Erythroblast (primary cell): ENCODE results near the gene B3GNT3.

Experiments used
- GATA1 ChIP-seq: IDR thresholded peaks from 2 replicates; pipeline ENCODE4 v1.6.1; 2011; ENCODE audit warnings: low read depth, mild to moderate bottlenecking, control low read depth, low read length, moderate library complexity
- POLR2A ChIP-seq: IDR thresholded peaks from 2 replicates; pipeline ENCODE4 v1.6.1; 2011; ENCODE audit warnings: mild to moderate bottlenecking, low read length

GRCh38 chr19:17841371-17841809 is 46.5 kb downstream of the B3GNT3 start:
- TF ChIP-seq POLR2A, result no peak
- TF ChIP-seq GATA1, result no peak
